Lung (tissue), 12 donors: ENCODE measurements around the gene OGT. TPM values are rescaled to one million over a fixed set of nuclear protein-coding genes. Genes with fewer than 3 reads are reported as not detected.
"Not testable (repeated sequence)": the region's sequence is repeated elsewhere in the genome, so short reads cannot be mapped to it uniquely, and the experiment has no call there.

Source experiments
- ATAC-seq: fragments of 200-7000 bp; cut with Tn5 transposase; one replicate; pipeline ENCODE4 v1.9.1; 2020; ENCODE audit warnings: moderate number of reproducible peaks; ENCODE audit not compliant: insufficient read depth, low FRiP score
- DNase-seq, 3 donors: peaks; one replicate each; pipeline ENCODE4 v3.0.0-alpha.2; 2013 to 2017
- H3K27ac ChIP-seq, 2 donors: one replicate each; pipeline ENCODE4 v1.5.1; 2013; ENCODE audit warnings: mild to moderate bottlenecking in 2 of 2, moderate library complexity in 2 of 2, control low read depth in 1 of 2, inconsistent platforms in 1 of 2, low read depth in 1 of 2, low read length in 1 of 2
- H3K27me3 ChIP-seq, 3 donors: one replicate each; pipeline ENCODE4 v1.5.1; 2013; ENCODE audit warnings: low read length in 2 of 3; ENCODE audit not compliant: control insufficient read depth in 3 of 3, insufficient read depth in 3 of 3
- H3K36me3 ChIP-seq, 4 donors: one replicate each; pipeline ENCODE4 v1.5.1; 2013; ENCODE audit warnings: low read length in 4 of 4, mild to moderate bottlenecking in 1 of 4, moderate library complexity in 1 of 4; ENCODE audit not compliant: control insufficient read depth in 4 of 4, insufficient read depth in 4 of 4
- H3K4me1 ChIP-seq, 5 donors: one replicate each; pipeline ENCODE4 v1.5.1; 2013; ENCODE audit warnings: low read length in 5 of 5, mild to moderate bottlenecking in 2 of 5, moderate library complexity in 1 of 5; ENCODE audit not compliant: control insufficient read depth in 5 of 5, insufficient read depth in 5 of 5
- H3K4me3 ChIP-seq: one replicate; pipeline ENCODE4 v1.5.1; 2013; ENCODE audit warnings: mild to moderate bottlenecking, control low read depth, moderate library complexity
- H3K9ac ChIP-seq, 2 donors: one replicate each; pipeline ENCODE4 v1.5.1; 2013; ENCODE audit warnings: low read length in 2 of 2, control low read depth in 1 of 2; ENCODE audit not compliant: insufficient read depth in 1 of 2
- H3K9me3 ChIP-seq, 4 donors: one replicate each; pipeline ENCODE4 v1.5.1; 2013; ENCODE audit warnings: low read length in 3 of 4, mild to moderate bottlenecking in 1 of 4, moderate library complexity in 1 of 4; ENCODE audit not compliant: control insufficient read depth in 4 of 4, insufficient read depth in 3 of 4
- CTCF ChIP-seq: IDR thresholded peaks from 2 replicates; pipeline ENCODE4 v1.5.1; 2012; ENCODE audit warnings: mild to moderate bottlenecking; ENCODE audit errors: control extremely low read depth, extremely low read depth
- WGBS, 2 donors: extraction: QIAGEN DNeasy Blood & Tissue Kit; methylation state at CpG; one replicate each; pipeline ENCODE4 v1.1.7; 2013; 5-methylcytosine and 5-hydroxymethylcytosine counted together
- polyA plus RNA-seq, 2 donors: library from polyadenylated mRNA; stranded (reverse); fragments of 200-250 nt; gene quantifications; one replicate each; pipeline ENCODE4 v1.2.1, GENCODE V29; 2013
- total RNA-seq, 2 donors: library from RNA; depleted of rRNA in 1 of 2; stranded (reverse); fragments of >200 nt in 1 of 2; gene quantifications; one replicate each; pipeline ENCODE4 v1.2.1, GENCODE V29; 2014 to 2021
- donor health status: control.
- donor health status: control.
- donor health status: Bipolar disorder and iron deficiency.
- donor health status: healthy.
- donor health status: DM: yes; HTN: yes; CAD: no.

Gene OGT
- total and polyA plus RNA-seq, 4 donors = 32.3 to 385 (median 72.8) TPM

GRCh38 chrX:71556036-71556435, 23.1 kb downstream of the OGT start:
- ATAC-seq (no peak), DNase-seq (no peak)
- no peak overlapping the region for H3K27ac ChIP-seq
- no peak overlapping the region for H3K9ac ChIP-seq
- H3K4me1 ChIP-seq = no peaks in the 10 kb centered on the region
- 89 to 93% methylated on average over 3 of the region's 3 CpGs for WGBS, 2 donors
- no peaks in the 10 kb centered on the region for H3K27me3 ChIP-seq
- no peaks in the 10 kb centered on the region for H3K9me3 ChIP-seq
- H3K4me3 ChIP-seq = no peak overlapping the region
- no peak for TF ChIP-seq CTCF
- H3K36me3 ChIP-seq = peaks cover 0 to 22% (median 15%) of the 10 kb centered on the region in 4 donors

- ATAC-seq = no peak
- H3K4me1 ChIP-seq = no peaks in the 10 kb centered on the region
- H3K36me3 ChIP-seq = peaks cover 18 to 44% (median 25%) of the 10 kb centered on the region in 4 donors
- 82 to 100% methylated on average over 5 of the region's 5 CpGs for WGBS, 2 donors
- DNase-seq = no peak
- no peak for TF ChIP-seq CTCF
- H3K4me3 ChIP-seq = no peak overlapping the region
- no peak overlapping the region for H3K9ac ChIP-seq
- no peak overlapping the region for H3K27ac ChIP-seq
- H3K9me3 ChIP-seq = no peaks in the 10 kb centered on the region
- H3K27me3 ChIP-seq = no peaks in the 10 kb centered on the region
Observed at GRCh38 chrX:71558920-71559319, 26.0 kb downstream of the OGT start.

GRCh38 chrX:71559773-71560172, 26.9 kb downstream of the OGT start:
- WGBS, 2 donors = 75 to 90% methylated on average over 6 of the region's 6 CpGs
- not testable (repeated sequence) for H3K27ac ChIP-seq, DNase-seq, H3K9ac ChIP-seq, H3K9me3 ChIP-seq, H3K27me3 ChIP-seq, H3K4me1 ChIP-seq, H3K4me3 ChIP-seq, ATAC-seq
- peaks cover 18 to 45% (median 25%) of the 10 kb centered on the region in 4 donors for H3K36me3 ChIP-seq

- Histone ChIP-seq H3K4me1 (no peaks in the 10 kb centered on the region), H3K4me3 (no peak overlapping the region), H3K9me3 (peaks cover 0 to 2% (median 0%) of the 10 kb centered on the region in 4 donors), H3K9ac (no peak overlapping the region), H3K27me3 (no peaks in the 10 kb centered on the region), H3K27ac (no peak overlapping the region), H3K36me3 (peaks cover 19 to 51% (median 25%) of the 10 kb centered on the region in 4 donors)
- no peak for TF ChIP-seq CTCF
- ATAC-seq (no peak), DNase-seq (no peak)
- 60 to 100% methylated on average over 1 of the region's 1 CpG for WGBS, 2 donors
Observed at GRCh38 chrX:71563921-71564320, 31.0 kb downstream of the OGT start.
